Medulla oblongata (tissue), 1 donor: ENCODE results near the gene AGBL4.
"Not testable (repeated sequence)": the region's sequence is repeated elsewhere in the genome, so short reads cannot be mapped to it uniquely, and the experiment has no call there.

Source experiments
- DNase-seq: peaks from one replicate; pipeline ENCODE4 v3.0.0-alpha.2; 2015; ENCODE audit errors: extremely low spot score

The AGBL4 gene

DNA sequence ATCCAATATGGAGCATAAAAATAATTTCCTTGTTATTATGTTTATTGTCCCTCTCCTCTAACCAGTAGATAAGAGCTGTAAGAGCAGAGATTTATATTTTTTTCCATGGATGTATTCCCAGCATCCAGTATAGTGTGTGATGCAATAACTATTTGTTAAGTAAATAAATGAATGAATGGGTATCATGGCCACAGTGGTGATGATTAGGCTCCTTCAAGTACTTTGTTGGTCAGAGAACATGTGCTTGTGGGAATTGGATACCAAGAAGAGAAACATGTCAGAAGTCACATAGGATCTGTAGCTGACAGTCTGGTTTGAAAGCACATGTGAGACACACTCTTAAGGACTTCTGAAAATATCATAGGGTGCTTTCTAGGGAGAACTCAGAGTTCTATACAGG lies 588.5 kb downstream of the AGBL4 start:
- no peak for DNase-seq

DNA sequence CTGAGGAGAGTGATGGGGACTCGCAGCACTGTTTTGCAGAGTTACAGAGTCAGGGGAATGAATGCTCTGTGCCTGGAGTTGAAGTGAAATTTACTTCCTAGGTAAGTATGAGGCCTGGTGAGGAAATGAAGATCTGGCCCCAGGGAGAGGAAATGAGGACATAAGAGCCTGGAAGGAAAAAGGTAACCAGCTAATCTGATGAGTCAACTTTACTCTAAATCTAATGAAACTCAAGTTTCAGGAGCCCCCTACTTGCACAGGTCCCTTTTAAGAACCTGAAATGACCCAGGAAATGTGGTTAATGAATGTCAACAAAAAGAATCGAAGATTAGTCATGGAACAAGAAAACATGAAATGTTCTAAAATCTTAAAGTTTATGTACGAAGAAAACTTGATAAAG lies 599.0 kb downstream of the AGBL4 start:
- DNase-seq: no peak

DNA sequence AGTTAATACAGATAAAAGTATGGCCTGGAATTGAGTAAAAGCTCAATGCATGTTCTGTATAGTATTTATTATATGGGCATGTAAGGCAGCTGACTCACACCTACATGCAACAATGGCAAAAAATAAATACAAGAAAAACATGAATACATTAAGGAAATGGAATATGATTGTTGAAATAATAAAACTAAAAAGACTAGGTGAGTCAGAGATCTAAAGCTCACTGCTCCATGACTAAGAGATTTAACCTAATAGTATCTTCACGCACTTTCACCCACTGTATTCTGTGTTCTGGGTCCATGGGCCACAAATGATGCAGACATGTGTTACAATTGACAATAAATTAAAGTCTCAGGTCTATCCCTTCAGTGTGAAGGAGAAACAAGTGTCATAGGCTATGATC lies 607.0 kb downstream of the AGBL4 start:
- DNase-seq: no peak

DNA sequence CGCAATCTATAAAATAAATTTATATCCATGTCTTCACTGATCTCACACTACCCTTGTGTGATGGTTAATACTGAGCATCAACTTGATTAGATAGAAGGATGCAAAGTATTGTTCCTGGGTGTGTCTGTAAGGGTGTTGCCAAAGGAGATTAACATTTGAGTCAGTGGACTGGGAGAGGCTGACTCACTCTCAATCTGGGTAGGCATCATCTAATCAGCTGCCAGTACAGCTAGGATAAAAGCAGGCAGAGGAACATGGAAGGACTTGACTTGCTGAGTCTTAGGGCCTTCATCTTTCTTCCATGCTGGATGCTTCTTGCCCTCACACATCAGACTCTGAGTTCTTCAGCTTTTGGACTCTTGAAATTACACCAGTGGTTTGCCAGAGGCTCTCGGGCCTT lies 615.4 kb downstream of the AGBL4 start:
- DNase-seq: no peak

DNA sequence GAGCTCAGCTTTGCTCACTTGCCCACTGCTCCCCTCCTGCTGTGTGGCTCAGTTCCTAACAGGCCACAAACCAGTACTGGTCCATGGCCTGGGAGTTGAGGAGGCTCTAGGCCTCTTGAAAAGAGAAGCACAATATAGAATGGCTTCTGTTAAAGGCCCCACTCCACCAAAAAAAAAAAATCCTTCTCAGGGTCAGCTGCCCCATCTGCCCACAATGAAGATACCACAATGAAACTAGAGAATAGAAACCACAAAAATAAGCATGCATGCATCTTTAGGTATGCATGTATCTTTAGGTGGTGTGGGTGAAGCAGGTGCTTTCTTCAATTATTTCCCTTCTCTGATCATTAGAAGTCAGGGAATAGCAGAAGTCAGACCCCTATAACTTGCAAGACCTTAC lies 626.7 kb downstream of the AGBL4 start:
- no peak for DNase-seq

GRCh38 chr1:49394200-49394599 lies 629.6 kb downstream of the AGBL4 start:
- no peak for DNase-seq

DNA sequence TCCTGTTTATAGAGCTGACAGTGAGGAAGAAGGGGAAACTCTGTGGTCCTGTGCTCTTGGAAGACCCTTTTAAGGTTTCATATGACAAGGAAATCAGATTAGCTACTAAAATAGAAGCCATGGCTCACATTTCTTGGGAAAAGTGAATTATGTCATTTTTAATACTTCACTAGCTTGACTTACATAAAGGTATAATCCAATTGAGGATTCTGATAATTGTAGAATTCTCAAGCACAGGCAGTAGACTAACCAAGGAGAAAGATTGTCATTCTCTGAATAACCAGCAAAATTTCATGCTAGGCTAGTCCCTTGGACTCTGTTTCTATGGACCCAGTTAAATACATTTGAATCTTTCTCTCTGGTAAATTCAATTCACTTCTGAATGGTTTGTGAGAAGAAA lies 634.1 kb downstream of the AGBL4 start:
- no peak for DNase-seq

DNA sequence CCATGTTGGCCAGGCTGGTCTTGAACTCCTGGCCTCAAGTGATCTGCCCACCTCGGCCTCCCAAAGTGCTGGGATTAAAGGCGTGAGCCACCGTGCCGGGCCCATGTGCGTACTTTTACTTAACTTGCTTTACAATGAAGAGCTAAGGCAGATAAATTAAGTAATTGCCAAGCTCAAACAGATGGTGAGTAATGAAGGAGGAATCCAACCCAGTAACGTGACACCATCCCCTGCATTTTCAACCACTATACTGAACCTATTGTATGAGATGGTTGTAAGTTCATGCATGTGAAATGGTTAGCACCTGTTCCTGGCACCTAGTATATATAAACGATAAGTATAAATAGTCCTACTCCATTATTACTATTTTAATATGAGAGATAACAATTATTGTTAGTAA lies 659.1 kb downstream of the AGBL4 start:
- DNase-seq: no peak

DNA sequence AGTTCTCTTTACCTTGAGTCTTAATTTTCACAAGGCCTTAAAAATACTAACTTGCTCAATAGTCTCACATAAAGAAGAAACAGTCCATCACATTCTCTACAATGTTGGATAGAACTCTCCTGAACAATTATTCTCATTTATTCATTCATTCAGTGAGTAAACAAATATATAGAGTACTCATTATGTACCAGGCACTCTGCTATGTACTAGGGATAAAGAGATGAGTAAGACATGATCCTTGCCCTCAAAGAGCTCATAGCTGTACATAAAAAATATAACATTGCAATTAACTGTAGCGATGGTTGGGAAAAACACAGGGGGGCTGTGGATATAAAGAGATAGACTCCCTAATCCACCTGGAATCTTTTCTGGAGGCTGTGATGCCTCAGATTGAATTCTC lies 660.1 kb downstream of the AGBL4 start:
- DNase-seq: no peak

GRCh38 chr1:49358036-49358435 lies 665.7 kb downstream of the AGBL4 start:
- DNase-seq: no peak

GRCh38 chr1:49356594-49356993 lies 667.2 kb downstream of the AGBL4 start:
- DNase-seq: no peak

GRCh38 chr1:49351768-49352167 lies 672.0 kb downstream of the AGBL4 start:
- DNase-seq: no peak

GRCh38 chr1:49346767-49347349 lies 676.9 kb downstream of the AGBL4 start:
- DNase-seq: no peak

DNA sequence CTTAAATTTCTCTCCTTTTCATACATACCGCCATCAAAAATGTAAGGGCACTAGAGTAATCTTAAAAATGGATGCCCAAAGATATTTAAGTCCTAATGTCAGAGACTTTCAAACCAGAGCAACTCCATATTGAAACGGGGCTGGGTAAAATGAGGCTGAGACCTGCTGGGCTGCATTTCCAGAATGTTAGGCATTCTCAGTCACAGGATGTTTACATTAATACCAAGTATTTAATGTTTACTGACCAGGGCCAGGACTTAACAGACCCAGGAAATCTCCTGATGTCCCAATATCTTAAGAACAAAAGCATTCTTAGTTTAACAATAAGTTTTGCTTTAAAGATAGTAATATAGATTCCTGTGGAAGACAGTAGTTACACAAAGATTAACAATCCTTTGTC lies 683.2 kb downstream of the AGBL4 start:
- DNase-seq: no peak

- no peak for DNase-seq
Observed at GRCh38 chr1:49339043-49339442, 684.7 kb downstream of the AGBL4 start.

GRCh38 chr1:49337251-49337650 lies 686.5 kb downstream of the AGBL4 start:
- DNase-seq: no peak

DNA sequence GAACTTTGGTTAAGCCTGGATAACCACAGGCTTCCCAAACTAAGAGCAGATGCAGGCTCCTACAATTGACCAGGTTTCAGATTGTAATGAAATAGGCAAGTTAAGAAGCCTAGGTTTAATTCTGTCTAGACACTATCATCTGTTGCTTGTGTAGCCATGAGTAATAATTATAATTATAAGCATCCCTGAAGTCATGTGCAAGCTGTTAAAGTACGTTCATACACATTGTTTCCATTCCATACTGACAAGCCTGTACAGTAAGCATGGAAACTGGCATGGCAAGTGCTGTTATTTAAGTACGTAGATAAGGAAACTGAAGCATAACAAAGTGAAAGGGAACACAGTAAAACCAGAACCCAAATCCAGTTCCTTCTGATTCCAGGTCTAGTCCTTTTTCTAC lies 689.8 kb downstream of the AGBL4 start:
- DNase-seq: no peak

DNA sequence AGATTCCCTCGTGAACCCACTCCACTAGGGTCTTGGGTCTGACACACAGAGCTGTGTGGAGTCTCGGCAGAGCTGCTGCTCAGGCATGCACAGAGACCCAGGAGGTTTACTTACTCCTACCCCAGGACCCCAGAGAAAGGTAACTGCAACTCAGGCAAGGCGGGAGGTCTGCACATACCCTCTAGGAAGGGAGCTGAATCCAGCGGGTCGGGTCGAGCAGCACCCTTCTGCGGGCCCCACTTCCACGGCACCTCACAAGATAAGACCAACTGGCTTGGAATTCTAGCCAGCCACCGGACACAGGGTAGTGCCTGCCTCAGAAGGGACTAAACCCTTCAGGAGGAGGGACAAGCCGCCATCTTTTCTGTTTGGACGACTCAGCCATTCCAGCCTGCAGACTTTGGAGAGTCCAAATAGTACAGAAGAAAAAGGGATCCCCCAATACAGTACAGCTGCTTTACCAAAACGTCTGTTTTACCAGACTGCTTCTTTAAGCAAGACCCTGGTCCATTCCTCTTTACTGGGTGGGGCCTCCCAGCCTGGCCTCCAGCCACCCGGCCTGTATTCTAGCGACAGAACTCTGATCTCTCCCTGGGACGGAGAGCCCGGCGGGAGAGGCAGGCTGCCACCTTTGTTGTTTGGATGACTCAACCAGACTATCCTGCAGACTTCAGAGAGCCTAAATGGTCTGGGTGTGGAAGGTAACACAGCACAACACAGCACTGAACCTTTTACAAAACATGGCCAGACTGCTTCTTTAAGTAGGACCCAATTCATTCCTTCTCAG lies 692.5 kb downstream of the AGBL4 start:
- no peak for DNase-seq

GRCh38 chr1:49323925-49324540 lies 699.7 kb downstream of the AGBL4 start:
- DNase-seq: peak; percentile 46

DNA sequence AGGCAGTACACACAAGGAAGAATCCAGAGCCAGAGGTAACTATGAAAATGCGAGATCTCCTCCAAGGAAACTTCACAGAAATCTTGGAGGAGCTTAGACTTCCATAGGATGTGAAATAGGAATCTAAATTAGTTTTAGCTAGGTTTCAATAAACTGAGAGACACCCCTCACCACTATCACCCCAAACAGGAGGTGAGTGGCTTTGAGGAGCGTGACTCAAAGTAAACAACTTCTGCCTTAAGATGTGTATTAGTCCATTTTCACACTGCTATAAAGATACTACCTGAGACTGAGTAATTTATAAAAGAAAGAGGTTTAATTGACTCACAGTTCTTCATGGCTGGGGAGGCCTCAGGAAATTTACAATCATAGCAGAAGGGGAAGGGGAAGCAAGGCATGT lies 703.3 kb downstream of the AGBL4 start:
- DNase-seq: not testable (repeated sequence)

DNA sequence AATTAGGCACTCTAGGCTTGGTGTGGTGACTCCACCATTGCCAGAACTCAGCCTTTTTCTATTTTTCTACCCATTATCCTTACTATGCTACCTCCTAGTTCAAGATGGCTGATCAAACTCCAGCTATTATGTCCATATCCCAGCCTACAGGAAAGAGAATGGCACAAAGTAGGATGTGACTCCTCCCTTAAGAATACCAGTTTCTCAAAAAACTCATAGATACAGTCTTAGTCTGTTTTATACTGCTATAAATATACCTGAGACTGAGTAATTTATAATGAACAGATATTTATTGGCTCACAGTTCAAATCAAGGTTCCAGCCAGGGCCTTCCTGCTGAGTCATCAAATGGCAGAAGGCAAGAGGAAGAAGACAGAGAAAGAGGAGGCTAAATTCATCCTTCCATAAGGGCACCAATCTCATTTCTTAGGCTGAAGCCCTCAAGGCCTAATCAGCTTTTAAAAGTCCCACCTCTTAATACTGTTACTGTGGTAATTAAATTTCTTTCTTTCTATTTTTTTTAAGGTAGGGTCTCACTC lies 704.3 kb downstream of the AGBL4 start:
- DNase-seq: no peak

- no peak for DNase-seq
Observed at GRCh38 chr1:49318218-49318617, 705.5 kb downstream of the AGBL4 start.

DNA sequence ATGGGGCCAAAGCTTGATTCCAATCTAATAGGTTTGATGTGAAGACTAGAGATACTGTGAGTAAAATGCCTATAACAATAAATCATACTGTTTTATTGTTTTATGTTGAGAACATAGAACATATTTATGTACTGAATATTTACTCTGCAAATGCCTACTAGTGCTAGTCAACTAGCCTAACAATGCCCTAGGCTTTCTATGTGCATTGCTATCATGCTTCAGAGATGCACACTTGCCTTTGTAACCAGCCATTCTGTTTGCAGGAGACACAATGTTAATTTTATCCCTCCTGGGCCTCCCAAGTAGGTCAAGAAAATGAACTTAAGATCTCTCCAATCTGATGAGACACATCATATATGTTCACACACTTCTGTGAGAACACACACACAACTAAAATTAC lies 716.3 kb downstream of the AGBL4 start:
- DNase-seq: no peak
